VCaP (cell line): ENCODE measurements around the gene GPR137.
A peak's percentile ranks its signal among the peaks of the same experiment; 100 is the strongest.

ENCODE experiments used
- H3K27ac ChIP-seq: fragments of 450-650 bp; 2 replicates; pipeline ENCODE4 v1.5.1; 2017
- CTCF ChIP-seq: fragments of 450-650 bp; conservative IDR thresholded peaks from 2 replicates; pipeline ENCODE4 v1.5.1; 2017; ENCODE audit warnings: mild to moderate bottlenecking, moderate library complexity

The GPR137 gene

DNA sequence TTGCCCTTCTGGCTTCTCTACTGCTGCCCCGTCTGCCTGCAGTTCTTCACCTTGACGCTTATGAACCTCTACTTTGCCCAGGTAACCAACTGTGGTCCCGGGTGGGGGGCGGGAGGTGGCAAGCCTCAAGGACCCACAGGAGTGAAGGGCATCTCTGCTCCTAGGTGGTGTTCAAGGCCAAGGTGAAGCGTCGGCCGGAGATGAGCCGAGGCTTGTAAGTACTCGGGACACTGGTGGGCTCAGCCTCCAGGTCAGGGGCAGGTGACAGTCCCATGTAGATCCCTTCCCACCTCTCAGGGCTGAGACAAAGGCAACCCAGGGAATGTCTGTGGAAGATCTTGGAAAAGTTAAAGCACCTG, 1.1 kb downstream of the GPR137 start:
- peak overlapping the region; percentile 98 for H3K27ac ChIP-seq
- no peak for TF ChIP-seq CTCF

GRCh38 chr11:64287676-64288352, 2.2 kb downstream of the GPR137 start:
- peak overlapping the region; percentile 98; the same call in 1 of the 2 replicates for H3K27ac ChIP-seq
- no peak for TF ChIP-seq CTCF

DNA sequence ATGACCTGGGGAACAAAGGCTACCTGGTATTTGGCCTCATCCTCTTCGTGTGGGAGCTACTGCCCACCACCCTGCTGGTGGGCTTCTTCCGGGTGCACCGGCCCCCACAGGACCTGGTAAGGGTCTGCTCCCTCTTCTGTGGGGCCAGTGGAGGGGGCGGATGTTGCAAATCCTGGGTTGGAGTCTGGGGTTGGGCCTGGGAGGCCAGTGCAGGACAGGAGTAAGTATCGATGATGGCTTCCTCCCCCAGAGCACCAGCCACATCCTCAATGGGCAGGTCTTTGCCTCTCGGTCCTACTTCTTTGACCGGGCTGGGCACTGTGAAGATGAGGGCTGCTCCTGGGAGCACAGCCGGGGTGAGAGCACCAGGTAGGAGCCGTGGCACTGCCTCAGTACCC, 2.7 kb downstream of the GPR137 start:
- H3K27ac ChIP-seq, result no peak overlapping the region
- TF ChIP-seq CTCF, result no peak

GRCh38 chr11:64289002-64289564, 3.4 kb downstream of the GPR137 start:
- H3K27ac ChIP-seq, result no peak overlapping the region
- no peak for TF ChIP-seq CTCF

DNA sequence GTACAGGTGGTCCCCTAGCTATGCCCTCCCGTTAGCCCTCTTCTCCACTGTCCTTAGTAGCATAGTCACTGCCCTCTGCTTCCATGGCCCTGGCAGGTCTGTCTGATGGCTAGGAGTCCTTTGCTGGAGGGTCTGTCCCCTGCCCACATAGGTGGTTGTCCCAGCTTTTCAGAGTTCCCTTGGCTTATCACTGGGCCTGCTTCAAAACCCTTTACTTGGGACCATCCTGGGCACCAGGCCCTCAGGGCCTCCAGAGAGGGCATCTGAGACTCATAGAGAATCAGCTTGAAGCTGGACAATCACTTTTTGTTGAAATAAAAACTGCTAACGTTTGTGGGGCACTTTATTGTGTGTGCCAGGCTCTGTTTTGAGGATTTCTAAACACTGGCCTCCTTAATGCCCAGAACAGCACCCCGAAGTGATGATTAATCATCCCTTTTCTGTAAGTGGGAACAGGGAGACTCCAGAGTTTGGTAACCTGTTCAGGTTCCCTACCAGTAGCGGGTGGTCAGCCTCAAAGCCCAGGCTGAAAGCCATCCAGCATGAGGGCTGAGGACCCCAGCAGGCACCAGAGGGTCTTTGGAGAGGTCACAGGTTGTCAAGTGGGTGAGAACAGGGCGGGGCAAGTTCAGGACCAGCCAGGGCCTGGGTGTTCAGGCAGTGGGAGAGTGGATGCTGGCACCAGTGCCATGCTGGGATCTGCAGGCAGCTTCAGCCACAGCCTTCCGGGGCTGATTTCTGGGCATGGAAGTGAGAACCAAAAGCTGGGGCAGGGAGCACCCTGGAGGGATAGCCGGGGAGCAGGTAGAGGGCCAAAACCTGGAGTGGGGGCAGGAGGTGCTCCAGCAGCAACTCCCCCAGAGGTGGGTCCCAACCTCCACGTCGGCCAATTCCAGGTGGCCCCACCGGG, 5.0 kb downstream of the GPR137 start:
- TF ChIP-seq CTCF, result no peak
- H3K27ac ChIP-seq, result peak overlapping the region; percentile 36; the same call in 1 of the 2 replicates

GRCh38 chr11:64291262-64291751, 5.7 kb downstream of the GPR137 start, which contains the start of gene KCNK4:
Gene KCNK4, plus strand, starts transcription at chr11:64291302. Its CDS starts 1,717 bp downstream, at chr11:64293019.
- TF ChIP-seq CTCF, result no peak
- H3K27ac ChIP-seq, result peak within 1 kb of the TSS; percentile 36; the same call in 1 of the 2 replicates
